ENCODE measurements around the gene BIRC5.
A peak's percentile ranks its signal among the peaks of the same experiment; 100 is the strongest.

BIRC5 gene

DNA sequence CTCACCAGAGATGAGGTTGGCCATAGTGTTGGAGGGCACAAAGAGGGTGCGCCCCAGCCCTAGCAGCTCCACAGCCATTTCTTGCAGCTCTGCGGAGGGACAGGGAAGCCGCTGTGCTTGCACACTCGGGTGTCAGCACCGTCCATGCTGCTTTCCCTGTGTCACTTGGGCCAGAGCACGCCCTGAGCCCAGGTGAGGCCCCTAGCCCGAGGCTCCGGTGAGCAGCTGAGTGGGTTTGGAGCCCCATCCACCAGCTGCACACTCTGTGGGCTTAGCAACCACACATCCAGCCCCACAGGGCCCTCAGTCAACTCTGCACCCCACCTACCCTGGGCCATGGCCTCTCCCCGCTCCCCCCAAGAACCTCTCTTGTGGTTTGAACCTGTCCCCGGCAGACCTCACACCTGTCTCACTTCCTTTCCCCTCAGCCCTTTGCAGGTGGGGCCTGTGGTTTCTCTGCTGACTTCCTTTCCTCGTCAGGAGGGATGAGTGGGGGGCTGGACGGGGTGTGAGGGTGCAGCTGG is 38.1 kb downstream of the BIRC5 start:
- H3K27ac ChIP-seq, result peak overlapping the region in 8 of 21 experiments; percentile 24 to 80 (median 64)
- H3K4me3 ChIP-seq, result no peak overlapping the region

DNA sequence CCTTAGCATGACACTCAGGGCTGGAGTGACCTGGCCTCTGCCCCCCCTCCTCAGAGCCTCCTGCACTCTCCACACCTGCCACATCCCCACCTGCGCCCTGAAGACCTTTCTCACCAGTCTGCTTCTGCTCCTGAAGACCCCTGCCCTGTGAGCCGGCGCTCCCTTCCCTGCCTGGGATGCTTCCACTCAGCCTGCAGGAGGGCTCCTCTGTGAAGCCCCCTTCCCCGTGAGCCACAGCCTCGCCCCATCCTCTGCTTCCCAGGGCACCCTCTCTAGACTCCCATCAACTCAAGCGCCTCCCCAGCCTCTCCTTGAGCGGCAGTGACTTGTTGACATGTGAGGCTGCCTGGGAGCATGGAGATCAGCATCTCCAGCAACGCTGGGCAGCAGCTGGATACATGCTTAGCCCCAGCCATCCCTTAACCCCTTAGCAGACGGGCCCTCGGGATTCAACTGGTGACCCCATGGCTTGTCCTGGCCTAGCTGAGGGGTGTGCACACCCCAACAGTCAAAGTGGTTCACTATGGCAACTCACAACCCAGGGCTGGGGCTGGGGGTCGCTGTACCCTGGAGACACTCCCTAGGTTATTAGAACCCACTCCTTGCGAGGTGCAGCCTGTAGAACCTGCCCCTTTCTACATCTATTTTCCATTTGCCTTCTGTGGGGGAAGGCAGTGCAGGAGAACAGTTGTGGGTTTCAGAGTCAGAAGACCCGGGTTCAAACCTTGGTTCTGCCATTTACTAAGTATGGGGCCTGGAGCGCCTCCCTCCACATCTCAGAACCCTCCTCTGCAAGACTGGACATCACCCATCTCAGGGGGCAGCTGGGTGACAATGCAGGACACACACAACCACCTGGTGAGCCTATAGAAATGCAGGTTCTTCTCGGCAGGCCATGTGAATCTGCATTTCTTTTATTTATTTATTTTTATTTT is 38.9 kb downstream of the BIRC5 start:
- Histone ChIP-seq H3K27ac (peak overlapping the region in 9 of 21 experiments; percentile 7 to 80 (median 41)), H3K4me3 (no peak overlapping the region)

DNA sequence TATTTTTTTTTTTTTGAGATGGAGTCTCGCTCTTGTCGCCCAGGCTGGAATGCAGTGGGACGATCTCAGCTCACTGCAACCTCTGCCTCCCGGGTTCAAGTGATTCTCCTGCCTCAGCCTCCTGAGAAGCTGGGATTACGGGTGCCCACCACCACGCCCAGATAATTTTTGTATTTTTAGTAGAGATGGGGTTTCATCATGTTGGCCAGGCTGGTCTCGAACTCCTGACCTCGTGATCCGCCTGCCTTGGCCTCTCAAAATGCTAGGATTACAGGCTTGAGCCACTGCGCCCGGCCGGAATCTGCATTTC is 39.5 kb downstream of the BIRC5 start:
- H3K27ac ChIP-seq, result peak overlapping the region in 10 of 21 experiments; percentile 79 to 97 (median 92)
- H3K4me3 ChIP-seq, result peak overlapping the region in 6 of 7 experiments; percentile 56 to 93 (median 70)

DNA sequence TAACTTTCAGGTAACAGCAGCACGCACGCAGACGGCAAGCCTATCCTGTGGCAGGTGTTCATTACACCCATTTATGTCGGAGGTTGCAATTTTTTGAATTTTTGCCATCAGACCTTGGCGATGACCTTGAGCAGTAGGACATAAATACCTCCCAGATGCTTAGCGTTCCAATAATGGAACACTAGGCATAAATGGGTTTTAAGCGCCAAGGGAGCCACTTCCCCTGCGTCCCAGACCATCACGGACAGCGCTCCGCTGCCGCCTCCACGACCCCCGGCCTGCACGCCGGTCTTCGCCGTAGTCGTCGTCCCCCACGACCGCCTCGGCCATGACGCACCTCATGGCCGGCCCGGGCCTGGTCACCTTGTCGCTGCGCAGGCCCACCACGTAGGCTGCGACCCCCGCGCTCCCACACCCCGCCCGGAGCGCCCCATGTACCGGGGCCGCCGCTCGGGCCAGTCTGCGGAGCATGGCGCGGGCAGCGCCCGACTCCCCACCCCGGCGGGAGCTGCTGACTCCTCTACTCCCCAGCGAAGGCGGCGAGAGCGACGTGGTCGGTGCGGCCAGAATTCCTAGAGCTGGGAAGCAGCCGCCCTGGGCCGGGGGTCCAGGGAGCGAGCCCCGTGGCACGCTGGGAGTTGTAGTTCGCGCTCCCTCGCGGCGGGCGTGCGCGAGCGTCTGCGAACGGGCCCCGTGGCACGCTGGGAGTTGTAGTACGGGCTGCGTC is 40.1 kb downstream of the BIRC5 start:
- H3K4me3 ChIP-seq, result peak overlapping the region; percentile 56 to 93 (median 78)
- H3K27ac ChIP-seq, result peak overlapping the region; percentile 79 to 97 (median 92)

DNA sequence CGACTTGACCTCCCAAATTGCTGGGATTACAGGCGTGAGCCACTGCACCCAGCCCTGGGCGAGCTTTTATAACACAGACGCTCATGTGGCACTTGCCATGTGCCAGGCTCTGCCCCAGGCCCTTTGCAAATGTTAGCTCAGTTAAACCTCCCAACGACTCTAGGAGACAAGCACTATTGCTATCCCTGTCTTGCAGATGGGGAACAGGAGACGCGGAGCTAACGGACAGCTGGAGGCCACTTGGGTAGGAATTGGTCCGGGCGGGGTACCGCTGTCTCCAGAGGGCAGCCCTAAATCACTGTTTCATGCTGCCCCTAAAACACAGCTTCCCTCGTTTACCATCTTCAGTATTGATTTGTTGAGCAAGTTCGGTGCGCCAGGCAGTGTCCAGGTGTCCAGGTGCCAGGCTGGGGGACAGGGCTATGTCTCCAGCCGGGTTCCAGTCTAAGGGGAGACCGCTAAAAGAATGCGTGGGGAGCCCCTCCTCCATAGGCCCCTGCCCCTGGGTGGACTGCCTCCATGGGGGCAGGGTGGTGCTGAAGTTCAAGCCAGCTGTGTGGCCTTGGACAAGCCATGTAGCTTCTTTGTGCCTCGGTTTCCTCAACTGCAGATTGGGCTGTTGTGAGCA is 41.1 kb downstream of the BIRC5 start:
- H3K27ac ChIP-seq, result no peak overlapping the region
- H3K4me3 ChIP-seq, result no peak overlapping the region

DNA sequence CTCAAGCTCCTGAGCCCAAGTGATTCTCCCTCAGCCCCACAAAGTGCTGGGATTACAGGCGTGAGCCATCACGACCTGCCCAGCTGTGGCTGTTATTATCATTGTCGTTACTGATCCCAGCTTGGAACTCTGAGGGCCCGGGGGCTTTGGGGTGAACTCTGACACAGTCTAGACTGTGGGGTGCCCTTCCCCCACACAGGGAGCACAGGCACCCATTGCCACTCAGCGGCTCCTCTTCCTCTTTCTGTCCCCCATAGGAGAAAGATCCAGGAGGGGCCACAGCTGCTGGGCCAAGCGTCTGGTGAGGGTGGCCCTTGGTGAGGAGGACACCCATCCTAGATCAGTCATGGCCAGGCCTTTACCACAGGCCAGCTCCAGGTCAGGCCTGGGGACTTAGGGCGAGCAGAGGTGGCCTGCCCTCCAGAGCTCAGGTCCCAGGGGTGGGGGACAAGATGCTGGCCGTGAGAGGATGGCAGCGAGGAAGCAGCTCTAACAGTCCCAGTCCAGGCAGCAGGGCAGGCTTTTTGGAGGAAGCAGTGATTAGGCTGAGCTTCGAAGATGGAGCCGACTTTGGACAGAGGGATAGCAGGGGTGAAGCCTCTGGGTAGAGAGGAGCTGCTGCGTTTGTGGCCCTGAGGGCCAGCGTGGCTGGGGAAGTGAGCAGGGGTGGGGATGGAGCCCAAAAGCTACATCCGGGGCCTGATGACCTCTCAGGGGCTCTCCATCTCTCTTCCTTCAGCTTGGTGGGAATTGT is 42.1 kb downstream of the BIRC5 start:
- peak overlapping the region in 2 of 21 experiments; percentile 15 to 89 for H3K27ac ChIP-seq
- H3K4me3 ChIP-seq, result no peak overlapping the region

DNA sequence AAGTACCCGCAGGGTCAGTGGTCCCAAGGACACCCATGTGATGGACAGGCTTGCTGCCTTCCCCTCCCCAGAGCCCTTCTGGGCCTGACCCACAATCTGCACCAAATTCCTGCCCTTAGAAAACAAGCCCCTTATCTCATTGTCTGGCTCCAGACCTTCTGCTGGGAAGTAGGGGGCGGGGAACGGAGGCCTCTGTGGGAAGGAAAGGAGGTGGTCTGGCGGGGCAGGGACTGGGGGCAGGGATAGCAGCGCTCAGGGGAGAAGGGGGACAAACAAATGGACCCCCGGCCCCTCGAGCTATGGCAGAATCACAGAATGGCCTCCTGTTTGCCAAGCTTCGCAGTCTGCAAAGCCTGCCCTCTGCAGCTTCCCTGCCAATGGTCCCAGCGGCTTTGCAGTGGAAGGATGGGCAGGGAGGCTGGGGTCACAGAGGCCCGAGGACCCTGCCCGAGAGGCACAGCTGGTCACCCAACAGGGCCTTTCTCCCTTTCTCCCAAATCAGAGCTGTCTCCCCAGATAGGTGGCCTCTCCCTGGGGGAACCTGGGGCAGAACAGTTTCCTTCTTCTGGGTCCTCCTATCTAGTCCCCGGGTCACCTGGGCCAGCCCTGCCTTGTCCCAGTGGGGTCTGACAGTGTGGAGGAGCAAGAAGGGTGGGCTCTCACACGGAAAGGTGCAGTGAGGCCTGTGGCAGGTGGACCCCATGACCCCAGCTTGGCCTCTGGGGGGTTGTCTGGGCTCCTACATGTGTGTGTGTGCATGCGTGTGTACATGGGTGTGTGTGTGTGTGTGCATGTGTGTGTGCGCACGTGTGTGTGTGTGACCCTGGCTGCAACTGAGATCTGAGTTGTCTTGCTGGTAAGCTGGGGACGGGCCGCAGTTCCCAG is 42.9 kb downstream of the BIRC5 start:
- H3K4me3 ChIP-seq, result no peak overlapping the region
- H3K27ac ChIP-seq, result peak overlapping the region in 4 of 21 experiments; percentile 18 to 89 (median 68)

DNA sequence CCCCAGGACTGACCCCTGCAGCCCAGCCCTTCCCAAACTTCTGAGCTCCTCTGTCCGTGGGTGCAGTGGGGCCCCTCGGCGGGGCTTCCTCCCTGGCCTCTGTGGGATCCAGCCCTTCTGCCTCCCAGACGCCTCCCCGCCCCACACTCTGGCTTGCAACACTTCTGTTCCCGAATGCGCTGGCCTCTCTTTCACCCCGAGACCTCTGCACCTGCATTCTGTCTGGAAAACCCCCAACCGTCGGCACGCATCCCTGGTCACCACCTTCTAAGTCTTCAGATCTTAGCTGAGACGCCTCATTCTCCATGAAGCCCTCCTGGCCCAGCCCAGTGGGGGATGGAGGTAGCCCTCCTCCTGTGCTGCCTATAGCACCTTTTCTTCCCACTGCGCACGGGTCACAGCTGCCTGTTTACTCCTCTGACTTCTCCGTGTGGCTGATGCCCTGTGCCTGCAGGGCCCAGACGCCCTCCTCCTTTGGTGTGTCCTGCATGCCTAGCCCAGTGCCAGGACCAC is 43.8 kb downstream of the BIRC5 start:
- Histone ChIP-seq H3K4me3 (no peak overlapping the region), H3K27ac (peak overlapping the region in 15 of 21 experiments; percentile 24 to 89 (median 63))

- H3K4me3 ChIP-seq, result peak overlapping the region in 1 of 7 experiments; percentile 7
- H3K27ac ChIP-seq, result peak overlapping the region in 18 of 21 experiments; percentile 2 to 89 (median 58)
Measured at GRCh38 chr17:78258323-78259191, 44.5 kb downstream of the BIRC5 start.

DNA sequence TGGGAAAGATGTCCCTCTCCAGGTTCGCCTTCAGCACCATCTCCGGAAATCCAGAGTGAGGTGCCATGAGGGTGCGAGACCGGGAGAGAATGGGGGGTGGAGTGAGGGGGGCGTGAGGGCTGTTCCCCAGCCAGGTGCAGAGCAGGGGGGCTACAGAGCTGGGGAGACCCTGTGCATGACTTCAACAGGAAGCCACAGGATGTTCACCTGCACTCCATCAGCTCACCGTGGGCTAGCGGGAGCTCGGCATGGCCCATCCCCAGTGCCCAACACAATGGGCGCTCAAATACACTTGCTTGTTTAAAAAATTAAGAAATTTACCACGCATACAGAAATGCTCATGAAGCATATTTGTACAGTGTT is 45.1 kb downstream of the BIRC5 start:
- peak overlapping the region in 14 of 21 experiments; percentile 2 to 89 (median 55) for H3K27ac ChIP-seq

DNA sequence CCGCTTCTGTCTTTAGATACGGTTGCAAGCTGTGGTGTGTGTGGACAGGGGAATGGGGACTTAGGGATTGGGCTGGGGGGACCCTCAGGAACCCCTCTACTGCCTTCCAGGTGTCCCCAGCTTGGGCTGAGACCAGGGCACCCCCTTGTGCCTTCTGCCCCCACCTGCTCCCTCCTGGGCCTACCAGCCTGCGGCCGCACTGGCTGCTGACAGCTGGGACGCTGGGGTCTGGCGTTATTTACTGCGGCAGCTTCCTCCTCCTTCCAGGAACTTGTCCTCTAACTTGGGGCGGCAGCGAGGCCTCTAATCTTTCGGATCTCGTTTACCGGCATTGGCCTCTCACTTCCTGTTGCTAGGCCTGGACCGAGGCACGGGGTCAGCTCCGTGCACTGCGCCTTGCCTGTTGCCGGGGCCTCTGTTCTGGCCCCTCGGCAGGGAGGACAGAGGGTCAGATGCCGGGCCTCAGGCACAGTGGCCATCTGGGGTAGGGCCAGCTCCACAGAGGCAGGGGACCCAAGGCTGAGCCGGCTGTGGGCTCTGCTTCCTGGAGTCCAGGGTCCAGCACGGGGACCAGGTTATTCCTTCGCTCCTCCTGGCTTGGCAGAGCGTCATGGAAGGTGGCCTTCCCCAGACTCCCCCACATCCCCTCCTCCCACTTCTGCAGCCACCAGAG is 49.1 kb downstream of the BIRC5 start:
- Histone ChIP-seq H3K27ac (peak overlapping the region in 19 of 21 experiments; percentile 18 to 78 (median 49)), H3K4me3 (no peak overlapping the region)

More for the DNA sequence above, 45.1 kb downstream of the BIRC5 start:
- no peak overlapping the region for H3K4me3 ChIP-seq

- no peak overlapping the region for H3K4me3 ChIP-seq
- peak overlapping the region in 15 of 21 experiments; percentile 18 to 78 (median 49) for H3K27ac ChIP-seq
Measured at GRCh38 chr17:78263736-78264340, 49.8 kb downstream of the BIRC5 start.

GRCh38 chr17:78264590-78264989 is 50.5 kb downstream of the BIRC5 start:
- no peak overlapping the region for H3K4me3 ChIP-seq
- H3K27ac ChIP-seq, result no peak overlapping the region

GRCh38 chr17:78265121-78265520 is 51.1 kb downstream of the BIRC5 start:
- H3K27ac ChIP-seq, result peak overlapping the region in 1 of 21 experiments; percentile 63
- H3K4me3 ChIP-seq, result no peak overlapping the region

- H3K4me3 ChIP-seq, result no peak overlapping the region
- H3K27ac ChIP-seq, result peak overlapping the region in 2 of 21 experiments; percentile 18 to 63
Measured at GRCh38 chr17:78266231-78266631, 52.2 kb downstream of the BIRC5 start.

DNA sequence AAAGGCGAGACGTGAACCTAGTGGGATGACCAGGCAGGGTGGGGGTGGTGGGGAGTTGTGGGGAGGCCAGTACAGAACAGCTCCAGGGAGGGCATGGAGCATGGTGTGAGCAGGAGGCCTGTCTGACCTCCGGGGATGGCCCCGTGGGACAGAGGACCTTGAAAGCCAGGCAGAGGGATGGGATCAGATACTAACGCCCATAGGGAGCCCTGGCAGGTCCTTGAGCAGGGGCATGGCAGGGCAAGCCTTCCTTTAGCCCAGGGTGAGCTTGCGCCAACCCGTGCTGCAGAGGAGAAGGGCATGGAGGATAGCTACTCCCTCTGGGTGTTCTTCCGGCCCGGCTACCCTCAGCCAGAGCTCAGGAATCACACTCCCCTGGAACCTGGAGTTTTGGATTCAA is 52.7 kb downstream of the BIRC5 start:
- Histone ChIP-seq H3K27ac (peak overlapping the region in 1 of 21 experiments; percentile 44), H3K4me3 (no peak overlapping the region)
